ENCODE data around the gene ZSWIM7.

ZSWIM7 gene

GRCh38 chr17:15999141-15999973 is at the start of gene ZSWIM7, which contains the start of gene TTC19:
Gene ZSWIM7 (minus strand): TSS chr17:15999704. CDS start chr17:15999594, 110 bp downstream.
Gene TTC19 (plus strand): TSS chr17:15999824. CDS start chr17:15999849, 25 bp downstream.
- Mint-ChIP-seq H3K9me3 (no peaks in the 10 kb centered on the region), H3K36me3 (ENCODE audit: low read depth) (peaks cover 79% of the 10 kb centered on the region), H3K27me3 (no peaks in the 10 kb centered on the region), H3K27ac (peak within 1 kb of the TSS; percentile 92), H3K4me3 (peak within 1 kb of the TSS; percentile 93), H3K4me1 (ENCODE audit: low read depth) (peaks cover 52% of the 10 kb centered on the region)
- intact Hi-C loops (cut with micrococcal nuclease) = loop anchor here (2.0 to 5.0 kb wide), 3 partner anchors 53 to 737 kb away; no protein-coding TSS in a partner anchor

- H3K4me3 Mint-ChIP-seq = no peak overlapping the region
- H3K27me3 Mint-ChIP-seq = no peaks in the 10 kb centered on the region
- H3K36me3 Mint-ChIP-seq (ENCODE audit: low read depth) = peaks cover 87% of the 10 kb centered on the region
- no peak overlapping the region for H3K27ac Mint-ChIP-seq
- H3K4me1 Mint-ChIP-seq (ENCODE audit: low read depth) = no peaks in the 10 kb centered on the region
- no peaks in the 10 kb centered on the region for H3K9me3 Mint-ChIP-seq
- intact Hi-C loops (cut with micrococcal nuclease) = no loop called here
These were observed 49.4 kb upstream of the ZSWIM7 start for GRCh38 chr17:16048811-16049449.

- Mint-ChIP-seq H3K27me3 (no peaks in the 10 kb centered on the region), H3K9me3 (no peaks in the 10 kb centered on the region), H3K4me1 (ENCODE audit: low read depth) (no peaks in the 10 kb centered on the region), H3K4me3 (no peak overlapping the region), H3K36me3 (ENCODE audit: low read depth) (peaks cover 87% of the 10 kb centered on the region), H3K27ac (no peak overlapping the region)
- intact Hi-C loops (cut with micrococcal nuclease) = no loop called here
These were observed 47.5 kb upstream of the ZSWIM7 start for GRCh38 chr17:16046966-16047365.

GRCh38 chr17:16044487-16044886 is 45.0 kb upstream of the ZSWIM7 start:
- no peak overlapping the region for H3K27ac Mint-ChIP-seq
- no peaks in the 10 kb centered on the region for H3K9me3 Mint-ChIP-seq
- H3K27me3 Mint-ChIP-seq = no peaks in the 10 kb centered on the region
- intact Hi-C loops (cut with micrococcal nuclease) = no loop called here
- no peak overlapping the region for H3K4me3 Mint-ChIP-seq
- H3K4me1 Mint-ChIP-seq (ENCODE audit: low read depth) = no peaks in the 10 kb centered on the region
- peaks cover 95% of the 10 kb centered on the region for H3K36me3 Mint-ChIP-seq (ENCODE audit: low read depth)

GRCh38 chr17:16040710-16041251 is 41.3 kb upstream of the ZSWIM7 start:
- Mint-ChIP-seq H3K4me3 (no peak overlapping the region), H3K36me3 (ENCODE audit: low read depth) (peaks cover 87% of the 10 kb centered on the region), H3K27me3 (no peaks in the 10 kb centered on the region), H3K9me3 (no peaks in the 10 kb centered on the region), H3K4me1 (ENCODE audit: low read depth) (peaks cover 21% of the 10 kb centered on the region), H3K27ac (no peak overlapping the region)
- intact Hi-C loops (cut with micrococcal nuclease) = no loop called here

- H3K27me3 Mint-ChIP-seq = no peaks in the 10 kb centered on the region
- H3K4me3 Mint-ChIP-seq = no peak overlapping the region
- intact Hi-C loops (cut with micrococcal nuclease) = no loop called here
These were observed 38.1 kb upstream of the ZSWIM7 start for GRCh38 chr17:16037636-16038035.

GRCh38 chr17:16036261-16036660 is 36.8 kb upstream of the ZSWIM7 start:
- H3K27ac Mint-ChIP-seq = no peak overlapping the region

More at GRCh38 chr17:16037636-16038035, 38.1 kb upstream of the ZSWIM7 start:
- no peaks in the 10 kb centered on the region for H3K9me3 Mint-ChIP-seq
- H3K36me3 Mint-ChIP-seq (ENCODE audit: low read depth) = peaks cover 91% of the 10 kb centered on the region
- H3K27ac Mint-ChIP-seq = peak overlapping the region; percentile 66
- H3K4me1 Mint-ChIP-seq (ENCODE audit: low read depth) = peaks cover 21% of the 10 kb centered on the region

GRCh38 chr17:16033729-16034349 is 34.3 kb upstream of the ZSWIM7 start:
- intact Hi-C loops (cut with micrococcal nuclease) = no loop called here
- Mint-ChIP-seq H3K27me3 (no peaks in the 10 kb centered on the region), H3K4me3 (no peak overlapping the region), H3K9me3 (no peaks in the 10 kb centered on the region), H3K4me1 (ENCODE audit: low read depth) (peaks cover 21% of the 10 kb centered on the region), H3K27ac (no peak overlapping the region), H3K36me3 (ENCODE audit: low read depth) (peaks cover 82% of the 10 kb centered on the region)

More at GRCh38 chr17:16036261-16036660, 36.8 kb upstream of the ZSWIM7 start:
- H3K9me3 Mint-ChIP-seq = no peaks in the 10 kb centered on the region
- H3K36me3 Mint-ChIP-seq (ENCODE audit: low read depth) = peaks cover 91% of the 10 kb centered on the region
- intact Hi-C loops (cut with micrococcal nuclease) = no loop called here
- no peaks in the 10 kb centered on the region for H3K27me3 Mint-ChIP-seq
- H3K4me1 Mint-ChIP-seq (ENCODE audit: low read depth) = peaks cover 21% of the 10 kb centered on the region
- no peak overlapping the region for H3K4me3 Mint-ChIP-seq

GRCh38 chr17:16027708-16028584 is 28.4 kb upstream of the ZSWIM7 start:
- Mint-ChIP-seq H3K9me3 (no peaks in the 10 kb centered on the region), H3K36me3 (ENCODE audit: low read depth) (peaks cover 90% of the 10 kb centered on the region), H3K27me3 (no peaks in the 10 kb centered on the region), H3K4me1 (ENCODE audit: low read depth) (no peaks in the 10 kb centered on the region), H3K4me3 (no peak overlapping the region), H3K27ac (no peak overlapping the region)
- intact Hi-C loops (cut with micrococcal nuclease) = no loop called here

- no peak overlapping the region for H3K27ac Mint-ChIP-seq
- no peaks in the 10 kb centered on the region for H3K9me3 Mint-ChIP-seq
- no peak overlapping the region for H3K4me3 Mint-ChIP-seq
- no peaks in the 10 kb centered on the region for H3K27me3 Mint-ChIP-seq
- no peaks in the 10 kb centered on the region for H3K4me1 Mint-ChIP-seq (ENCODE audit: low read depth)
- intact Hi-C loops (cut with micrococcal nuclease) = no loop called here
- H3K36me3 Mint-ChIP-seq (ENCODE audit: low read depth) = peaks cover 85% of the 10 kb centered on the region
These were observed 27.4 kb upstream of the ZSWIM7 start for GRCh38 chr17:16026895-16027294.

- Mint-ChIP-seq H3K9me3 (no peaks in the 10 kb centered on the region), H3K4me3 (no peak overlapping the region), H3K27ac (no peak overlapping the region), H3K27me3 (no peaks in the 10 kb centered on the region), H3K4me1 (ENCODE audit: low read depth) (no peaks in the 10 kb centered on the region), H3K36me3 (ENCODE audit: low read depth) (peaks cover 92% of the 10 kb centered on the region)
- intact Hi-C loops (cut with micrococcal nuclease) = no loop called here
These were observed 25.7 kb upstream of the ZSWIM7 start for GRCh38 chr17:16025202-16025601.

GRCh38 chr17:16023881-16024280 is 24.4 kb upstream of the ZSWIM7 start:
- H3K4me3 Mint-ChIP-seq = no peak overlapping the region
- peaks cover 86% of the 10 kb centered on the region for H3K36me3 Mint-ChIP-seq (ENCODE audit: low read depth)
- no peak overlapping the region for H3K27ac Mint-ChIP-seq
- no peaks in the 10 kb centered on the region for H3K9me3 Mint-ChIP-seq
- intact Hi-C loops (cut with micrococcal nuclease) = no loop called here
- no peaks in the 10 kb centered on the region for H3K27me3 Mint-ChIP-seq
- no peaks in the 10 kb centered on the region for H3K4me1 Mint-ChIP-seq (ENCODE audit: low read depth)

GRCh38 chr17:16019347-16019746 is 19.8 kb upstream of the ZSWIM7 start:
- H3K36me3 Mint-ChIP-seq (ENCODE audit: low read depth) = peaks cover 82% of the 10 kb centered on the region
- no peak overlapping the region for H3K4me3 Mint-ChIP-seq
- H3K4me1 Mint-ChIP-seq (ENCODE audit: low read depth) = no peaks in the 10 kb centered on the region
- intact Hi-C loops (cut with micrococcal nuclease) = no loop called here
- H3K9me3 Mint-ChIP-seq = no peaks in the 10 kb centered on the region
- H3K27ac Mint-ChIP-seq = no peak overlapping the region
- H3K27me3 Mint-ChIP-seq = no peaks in the 10 kb centered on the region
